ENCODE results near the gene GLO1. TPM values are rescaled to one million over a fixed set of nuclear protein-coding genes. Genes with fewer than 3 reads are reported as not detected.

The GLO1 gene
- total RNA-seq: 105 and 120 TPM in 2 replicates

GRCh38 chr6:38702558-38703397, at the start of gene GLO1:
GLO1 (minus strand) TSS chr6:38703145; CDS start chr6:38703054, 91 bp downstream.

GRCh38 chr6:38715016-38715689, 12.2 kb upstream of the GLO1 start, which contains the start of gene DNAH8:
DNAH8 (plus strand) TSS chr6:38715311; CDS start chr6:38722810, 7,499 bp downstream.

GRCh38 chr6:38639498-38640215, 63.3 kb downstream of the GLO1 start, which contains the start of gene BTBD9:
BTBD9 (minus strand) TSS chr6:38639929.

Other genes starting within 250 kb of the GLO1 start
- gene BTBD9, start 63.2 kb downstream of the GLO1 start, total RNA-seq: 7.3 and 8.3 TPM in 2 replicates
- under 0.01 and 0.19 TPM in 2 replicates for gene DNAH8, start 12.2 kb upstream of the GLO1 start, total RNA-seq